PC-3 (cell line): ENCODE results near the gene LCORL. TPM values are rescaled to one million over a fixed set of nuclear protein-coding genes. Genes with fewer than 3 reads are reported as not detected.

ENCODE experiments used
- ATAC-seq: fragments of 200-7000 bp; cut with Tn5 transposase; 2 replicates; pipeline ENCODE4 v1.9.1; 2020; ENCODE audit warnings: mild to moderate bottlenecking, moderate library complexity
- BruUV-seq: library from RNA; stranded (reverse); fragments of 400-500 nt; replicated peaks from 2 replicates; lab custom pipeline; 2021; lab: Mats Ljungman, UMichigan
- CTCF ChIA-PET: fragments of 300-600 bp; sonication (Branson Sonifier 250); formaldehyde crosslinking; loops from one replicate; lab custom pipeline; 2022; ENCODE audit warnings: antibody characterized with exemption; lab: Charles Lee
- POLR2A ChIA-PET: fragments of 300-600 bp; sonication (Branson Sonifier 250); formaldehyde crosslinking; loops from one replicate; lab custom pipeline; 2022; ENCODE audit warnings: antibody characterized with exemption; ENCODE audit not compliant: unreplicated experiment; lab: Charles Lee
- DNase-seq: peaks from one replicate; pipeline ENCODE4 v3.0.0-alpha.2; 2015
- H2AFZ ChIP-seq: fragments of 300-600 bp; sonication (generic); 2 replicates; pipeline ENCODE4 v1.6.0; 2016; ENCODE audit warnings: antibody characterized with exemption, low read length
- H3F3A ChIP-seq: fragments of 300-600 bp; sonication (generic); one replicate; pipeline ENCODE4 v1.6.0; 2017; ENCODE audit warnings: antibody characterized with exemption, low read length, control low read depth, mild to moderate bottlenecking; ENCODE audit not compliant: unreplicated experiment
- H3K27ac ChIP-seq: fragments of 300-600 bp; sonication (generic); 2 replicates; pipeline ENCODE4 v1.5.1; 2016; ENCODE audit warnings: mild to moderate bottlenecking, low read length
- H3K27me3 ChIP-seq: fragments of 300-600 bp; sonication (generic); 2 replicates; pipeline ENCODE4 v1.6.1; 2016; ENCODE audit warnings: low read length, mixed read lengths
- H3K36me3 ChIP-seq: fragments of 300-600 bp; sonication (generic); 2 replicates; pipeline ENCODE4 v1.6.1; 2016; ENCODE audit warnings: low read depth, mixed run types, low read length, mixed read lengths
- H3K4me1 ChIP-seq: fragments of 300-600 bp; sonication (generic); 2 replicates; pipeline ENCODE4 v1.5.1; 2016; ENCODE audit warnings: low read length; ENCODE audit not compliant: insufficient read depth
- H3K4me2 ChIP-seq: fragments of 300-600 bp; sonication (generic); 2 replicates; pipeline ENCODE4 v1.6.0; 2016; ENCODE audit warnings: low read length
- H3K4me3 ChIP-seq: fragments of 300-600 bp; sonication (generic); 2 replicates; pipeline ENCODE4 v1.5.1; 2016; ENCODE audit warnings: mild to moderate bottlenecking, low read length, mixed read lengths
- H3K79me2 ChIP-seq: fragments of 300-600 bp; sonication (generic); 2 replicates; pipeline ENCODE4 v1.6.1; 2017; ENCODE audit warnings: low read length, mixed read lengths
- H3K9ac ChIP-seq: fragments of 300-600 bp; sonication (generic); 2 replicates; pipeline ENCODE4 v1.6.0; 2016; ENCODE audit warnings: mild to moderate bottlenecking, low read length
- H3K9me2 ChIP-seq: fragments of 300-600 bp; sonication (generic); replicated peaks from 2 replicates; pipeline ENCODE4 v1.6.1; 2016; ENCODE audit warnings: mixed run types, low read length, mixed read lengths
- H3K9me3 ChIP-seq: fragments of 300-600 bp; sonication (generic); 2 replicates; pipeline ENCODE4 v1.6.1; 2016; ENCODE audit warnings: low read length, mixed read lengths
- H4K20me1 ChIP-seq: fragments of 300-600 bp; sonication (generic); 2 replicates; pipeline ENCODE4 v1.6.1; 2016; ENCODE audit warnings: low read length, mixed read lengths
- EZH2 ChIP-seq: fragments of 300-600 bp; sonication (generic); IDR thresholded peaks from one replicate; pipeline ENCODE4 v1.6.1; 2017; ENCODE audit warnings: antibody characterized with exemption, mild to moderate bottlenecking, low read length; ENCODE audit not compliant: unreplicated experiment
- EZH2phosphoT487 ChIP-seq: fragments of 300-600 bp; sonication (generic); IDR thresholded peaks from 2 replicates; pipeline ENCODE4 v1.6.1; 2018; ENCODE audit warnings: mild to moderate bottlenecking, antibody characterized with exemption, low read length, borderline replicate concordance
- intact Hi-C: fragments of 100-400 bp; cut with micrococcal nuclease; formaldehyde crosslinking; loops from 2 replicates; pipeline ENCODE4 v1.9.0; 2023
- total RNA-seq: library from RNA; depleted of rRNA; stranded (reverse); fragments of >200 nt; gene quantifications from 2 replicates; pipeline ENCODE4 v1.2.3, GENCODE V29; 2014
- TF ChIP-seq, protein P1 (sequence below): fragments of 300-600 bp; sonication (generic); conservative IDR thresholded peaks from 2 replicates; pipeline ENCODE4 v1.5.1; 2017; ENCODE audit warnings: antibody characterized with exemption, low read depth, mild to moderate bottlenecking, low read length

The LCORL gene
- total RNA-seq, 1 experiment from 2014 or later = 2.9 TPM

DNA sequence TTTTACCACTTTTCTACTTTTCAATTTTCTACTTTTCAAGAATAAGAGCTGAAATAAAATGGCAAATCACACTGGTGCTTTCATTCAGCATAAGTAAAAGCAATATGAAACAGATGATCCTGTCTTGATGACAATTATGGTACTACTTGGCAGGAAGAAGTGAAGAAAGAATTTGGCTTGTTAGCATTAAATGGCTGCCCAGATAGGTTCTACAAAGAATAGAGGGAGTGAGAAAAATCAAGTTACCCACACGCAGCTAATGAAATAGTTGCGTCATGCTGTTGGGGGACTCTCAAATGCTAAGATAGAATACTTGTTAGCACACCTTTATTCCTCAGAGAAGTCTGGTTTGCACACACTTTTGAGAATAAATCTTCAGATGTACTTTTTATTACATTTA is 12.5 kb upstream of the LCORL start:
- Histone ChIP-seq H3K36me3 (no peaks in the 10 kb centered on the region), H3K27me3 (peaks cover 29% of the 10 kb centered on the region), H3K4me3 (no peak overlapping the region), H3K79me2 (no peaks in the 10 kb centered on the region), H3K4me2 (no peak overlapping the region), H3K9me3 (no peaks in the 10 kb centered on the region), H4K20me1 (no peaks in the 10 kb centered on the region), H3K9ac (no peak overlapping the region), H3K4me1 (no peaks in the 10 kb centered on the region), H2AFZ (no peak overlapping the region), H3F3A (no peaks in the 10 kb centered on the region), H3K27ac (no peak overlapping the region), H3K9me2 (no peaks in the 10 kb centered on the region)
- CTCF ChIA-PET = interaction anchor here (0.5 kb wide), 1 partner anchor 562 kb away, joined by 6 read pairs; no protein-coding TSS in a partner anchor
- TF ChIP-seq, protein P1, sequence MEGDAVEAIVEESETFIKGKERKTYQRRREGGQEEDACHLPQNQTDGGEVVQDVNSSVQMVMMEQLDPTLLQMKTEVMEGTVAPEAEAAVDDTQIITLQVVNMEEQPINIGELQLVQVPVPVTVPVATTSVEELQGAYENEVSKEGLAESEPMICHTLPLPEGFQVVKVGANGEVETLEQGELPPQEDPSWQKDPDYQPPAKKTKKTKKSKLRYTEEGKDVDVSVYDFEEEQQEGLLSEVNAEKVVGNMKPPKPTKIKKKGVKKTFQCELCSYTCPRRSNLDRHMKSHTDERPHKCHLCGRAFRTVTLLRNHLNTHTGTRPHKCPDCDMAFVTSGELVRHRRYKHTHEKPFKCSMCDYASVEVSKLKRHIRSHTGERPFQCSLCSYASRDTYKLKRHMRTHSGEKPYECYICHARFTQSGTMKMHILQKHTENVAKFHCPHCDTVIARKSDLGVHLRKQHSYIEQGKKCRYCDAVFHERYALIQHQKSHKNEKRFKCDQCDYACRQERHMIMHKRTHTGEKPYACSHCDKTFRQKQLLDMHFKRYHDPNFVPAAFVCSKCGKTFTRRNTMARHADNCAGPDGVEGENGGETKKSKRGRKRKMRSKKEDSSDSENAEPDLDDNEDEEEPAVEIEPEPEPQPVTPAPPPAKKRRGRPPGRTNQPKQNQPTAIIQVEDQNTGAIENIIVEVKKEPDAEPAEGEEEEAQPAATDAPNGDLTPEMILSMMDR = no peak
- no peak for TF ChIP-seq EZH2phosphoT487
- no peak for TF ChIP-seq EZH2
- ATAC-seq (no peak), DNase-seq (no peak)
- POLR2A ChIA-PET = no interaction called here
- intact Hi-C loops = no loop called here
- no TSS peak for BruUV-seq

DNA sequence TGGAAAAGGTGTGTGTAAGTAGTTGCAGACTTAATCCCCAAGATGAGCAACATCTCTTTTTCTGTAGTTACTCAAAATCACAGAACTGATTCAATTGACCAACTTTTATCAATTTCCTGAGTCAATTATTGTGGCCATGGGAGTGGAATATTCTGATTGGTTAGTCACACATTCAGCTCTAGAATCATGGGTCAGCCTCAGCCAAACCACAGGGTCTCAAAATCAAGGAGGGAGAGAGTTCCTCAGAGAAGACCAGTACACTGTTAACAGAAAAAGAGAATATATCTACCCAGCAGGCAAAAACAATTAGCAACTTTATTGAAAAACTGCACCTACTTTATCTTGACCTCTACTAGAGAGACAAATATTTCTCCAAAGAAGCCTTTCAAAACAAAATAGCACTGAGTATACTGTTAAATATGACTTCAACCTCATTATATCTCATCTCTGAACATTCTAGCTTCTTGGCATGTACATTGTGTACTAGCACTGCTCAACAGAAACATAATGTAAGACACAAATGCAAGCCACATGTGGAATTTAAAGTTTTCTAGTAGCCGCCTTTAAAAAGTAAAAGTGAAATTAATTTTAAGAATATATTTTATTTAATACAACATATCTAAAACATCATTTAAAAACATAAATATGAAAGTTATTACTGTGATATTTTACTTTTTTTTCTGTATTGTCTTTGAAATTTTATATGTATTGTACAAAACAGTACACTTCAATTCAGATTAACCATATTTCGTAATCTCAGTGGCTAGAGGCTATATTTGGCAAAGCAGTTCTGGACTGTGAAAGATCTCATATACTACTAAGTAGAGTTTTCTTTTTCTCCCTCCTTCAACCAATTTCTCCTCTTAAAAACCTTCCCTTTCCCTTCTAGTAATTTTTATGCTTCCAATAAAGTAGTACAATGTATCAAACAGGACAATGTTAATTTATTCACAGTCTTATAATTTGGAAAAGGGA is 11.8 kb upstream of the LCORL start:
- no TSS peak for BruUV-seq
- peaks cover 30% of the 10 kb centered on the region for H3K27me3 ChIP-seq

More for the DNA sequence above, 11.8 kb upstream of the LCORL start:
- Histone ChIP-seq H3K4me3 (no peak overlapping the region), H3F3A (no peaks in the 10 kb centered on the region), H3K36me3 (no peaks in the 10 kb centered on the region), H3K9me3 (no peaks in the 10 kb centered on the region), H3K79me2 (no peaks in the 10 kb centered on the region), H3K4me1 (no peaks in the 10 kb centered on the region), H4K20me1 (no peaks in the 10 kb centered on the region), H3K9ac (no peak overlapping the region), H2AFZ (no peak overlapping the region), H3K27ac (no peak overlapping the region), H3K9me2 (no peaks in the 10 kb centered on the region), H3K4me2 (no peak overlapping the region)
- no peak for DNase-seq
- intact Hi-C loops = no loop called here
- TF ChIP-seq, protein P1 = no peak
- no peak for TF ChIP-seq EZH2
- TF ChIP-seq EZH2phosphoT487 = no peak
- ChIA-PET CTCF (no interaction called here), POLR2A (no interaction called here)
- no peak for ATAC-seq
